GM23338 (cell line): Measurements from ENCODE around the gene CAMTA1. TPM values are rescaled to one million over a fixed set of nuclear protein-coding genes. Genes with fewer than 3 reads are reported as not detected.

ENCODE experiments used
- CREB1 ChIP-seq: fragments of 250-450 bp; sonication (Bioruptor Pico); IDR thresholded peaks from 2 replicates; pipeline ENCODE4 v1.5.0; 2020; ENCODE audit warnings: low read depth, mild to moderate bottlenecking, moderate library complexity
- EZH2 ChIP-seq: fragments of 200-600 bp; sonication (generic); IDR thresholded peaks from one replicate; pipeline ENCODE4 v1.8.0; 2017; ENCODE audit warnings: antibody characterized with exemption, mild to moderate bottlenecking, low read depth; ENCODE audit not compliant: unreplicated experiment
- EZH2phosphoT487 ChIP-seq: fragments of 200-600 bp; sonication (generic); IDR thresholded peaks from one replicate; pipeline ENCODE4 v1.8.1; 2018; ENCODE audit warnings: antibody characterized with exemption; ENCODE audit not compliant: unreplicated experiment
- JUNB ChIP-seq: IDR thresholded peaks from one replicate; pipeline ENCODE4 v1.6.1; 2016; ENCODE audit warnings: antibody characterized with exemption; ENCODE audit not compliant: unreplicated experiment
- NANOG ChIP-seq: IDR thresholded peaks from 2 replicates; pipeline ENCODE4 v1.6.1; 2016; ENCODE audit warnings: antibody characterized with exemption, borderline replicate concordance
- STAT1 ChIP-seq: IDR thresholded peaks from one replicate; pipeline ENCODE4 v1.6.1; 2016; ENCODE audit warnings: antibody characterized with exemption; ENCODE audit not compliant: unreplicated experiment
- ZNF114 ChIP-seq: fragments of 250-450 bp; sonication (Bioruptor Pico); IDR thresholded peaks from 2 replicates; pipeline ENCODE4 v1.5.0; 2020; ENCODE audit warnings: mild to moderate bottlenecking, moderate library complexity
- ZNF331 ChIP-seq: fragments of 250-450 bp; sonication (Bioruptor Pico); IDR thresholded peaks from 2 replicates; pipeline ENCODE4 v1.5.0; 2020; ENCODE audit warnings: low read depth, mild to moderate bottlenecking, moderate library complexity
- polyA plus RNA-seq: library from polyadenylated mRNA; unstranded; fragments of >200 nt; fragmentation: Nextera tagmentation; extraction: Ambion mirVana; gene quantifications from 2 replicates; pipeline ENCODE4 v1.2.1, GENCODE V29; 2016
- total RNA-seq: library from RNA; depleted of rRNA; stranded (reverse); fragments of >200 nt; shearing (Covaris generic); gene quantifications from 2 replicates; pipeline ENCODE4 v1.2.3, GENCODE V29; 2014
- TF ChIP-seq, protein P1 (sequence below): fragments of 250-450 bp; sonication (Bioruptor Pico); IDR thresholded peaks from 2 replicates; pipeline ENCODE4 v1.5.0; 2020; ENCODE audit warnings: mild to moderate bottlenecking, moderate library complexity
- TF ChIP-seq, protein P2 (sequence below): IDR thresholded peaks from 2 replicates; pipeline ENCODE4 v1.6.1; 2016; ENCODE audit warnings: antibody characterized with exemption

The CAMTA1 gene
- total and polyA plus RNA-seq, 2 experiments from 2014 or later, result 115 to 519 TPM

DNA sequence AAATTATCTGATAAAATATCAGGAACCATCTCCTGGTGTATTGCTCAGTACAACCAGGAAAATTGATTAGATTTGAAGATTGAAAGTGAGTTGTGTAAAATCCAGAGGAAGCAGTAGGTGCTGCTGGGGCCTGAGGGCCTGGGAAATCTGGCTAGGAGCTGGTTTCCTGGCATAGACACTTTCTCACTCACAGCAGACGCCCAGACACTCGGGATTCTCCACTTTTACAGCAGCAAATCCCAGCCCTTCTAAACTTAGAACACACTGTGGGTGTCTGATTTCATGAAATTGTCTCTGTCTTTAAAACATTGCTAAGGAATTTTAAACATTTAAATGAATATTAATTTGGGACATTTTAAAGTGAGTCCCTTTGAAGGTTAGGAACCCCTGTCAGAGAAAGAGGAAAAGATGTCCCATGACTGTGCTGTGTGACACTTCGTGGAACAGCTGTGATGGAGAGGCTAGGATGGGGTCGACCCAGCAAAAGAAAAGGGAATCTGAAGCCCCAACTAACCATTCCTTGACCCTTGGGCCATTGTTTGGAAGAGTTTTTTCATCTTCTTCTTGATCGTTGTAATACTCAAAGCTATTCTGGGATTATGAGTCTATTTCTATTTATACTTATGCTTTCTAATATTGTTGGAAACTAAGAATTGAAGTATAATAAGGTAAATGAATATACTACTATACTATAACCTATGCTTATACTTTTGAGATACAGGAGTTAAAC, 936.9 kb downstream of the CAMTA1 start (continued):
- TF ChIP-seq, protein P1, sequence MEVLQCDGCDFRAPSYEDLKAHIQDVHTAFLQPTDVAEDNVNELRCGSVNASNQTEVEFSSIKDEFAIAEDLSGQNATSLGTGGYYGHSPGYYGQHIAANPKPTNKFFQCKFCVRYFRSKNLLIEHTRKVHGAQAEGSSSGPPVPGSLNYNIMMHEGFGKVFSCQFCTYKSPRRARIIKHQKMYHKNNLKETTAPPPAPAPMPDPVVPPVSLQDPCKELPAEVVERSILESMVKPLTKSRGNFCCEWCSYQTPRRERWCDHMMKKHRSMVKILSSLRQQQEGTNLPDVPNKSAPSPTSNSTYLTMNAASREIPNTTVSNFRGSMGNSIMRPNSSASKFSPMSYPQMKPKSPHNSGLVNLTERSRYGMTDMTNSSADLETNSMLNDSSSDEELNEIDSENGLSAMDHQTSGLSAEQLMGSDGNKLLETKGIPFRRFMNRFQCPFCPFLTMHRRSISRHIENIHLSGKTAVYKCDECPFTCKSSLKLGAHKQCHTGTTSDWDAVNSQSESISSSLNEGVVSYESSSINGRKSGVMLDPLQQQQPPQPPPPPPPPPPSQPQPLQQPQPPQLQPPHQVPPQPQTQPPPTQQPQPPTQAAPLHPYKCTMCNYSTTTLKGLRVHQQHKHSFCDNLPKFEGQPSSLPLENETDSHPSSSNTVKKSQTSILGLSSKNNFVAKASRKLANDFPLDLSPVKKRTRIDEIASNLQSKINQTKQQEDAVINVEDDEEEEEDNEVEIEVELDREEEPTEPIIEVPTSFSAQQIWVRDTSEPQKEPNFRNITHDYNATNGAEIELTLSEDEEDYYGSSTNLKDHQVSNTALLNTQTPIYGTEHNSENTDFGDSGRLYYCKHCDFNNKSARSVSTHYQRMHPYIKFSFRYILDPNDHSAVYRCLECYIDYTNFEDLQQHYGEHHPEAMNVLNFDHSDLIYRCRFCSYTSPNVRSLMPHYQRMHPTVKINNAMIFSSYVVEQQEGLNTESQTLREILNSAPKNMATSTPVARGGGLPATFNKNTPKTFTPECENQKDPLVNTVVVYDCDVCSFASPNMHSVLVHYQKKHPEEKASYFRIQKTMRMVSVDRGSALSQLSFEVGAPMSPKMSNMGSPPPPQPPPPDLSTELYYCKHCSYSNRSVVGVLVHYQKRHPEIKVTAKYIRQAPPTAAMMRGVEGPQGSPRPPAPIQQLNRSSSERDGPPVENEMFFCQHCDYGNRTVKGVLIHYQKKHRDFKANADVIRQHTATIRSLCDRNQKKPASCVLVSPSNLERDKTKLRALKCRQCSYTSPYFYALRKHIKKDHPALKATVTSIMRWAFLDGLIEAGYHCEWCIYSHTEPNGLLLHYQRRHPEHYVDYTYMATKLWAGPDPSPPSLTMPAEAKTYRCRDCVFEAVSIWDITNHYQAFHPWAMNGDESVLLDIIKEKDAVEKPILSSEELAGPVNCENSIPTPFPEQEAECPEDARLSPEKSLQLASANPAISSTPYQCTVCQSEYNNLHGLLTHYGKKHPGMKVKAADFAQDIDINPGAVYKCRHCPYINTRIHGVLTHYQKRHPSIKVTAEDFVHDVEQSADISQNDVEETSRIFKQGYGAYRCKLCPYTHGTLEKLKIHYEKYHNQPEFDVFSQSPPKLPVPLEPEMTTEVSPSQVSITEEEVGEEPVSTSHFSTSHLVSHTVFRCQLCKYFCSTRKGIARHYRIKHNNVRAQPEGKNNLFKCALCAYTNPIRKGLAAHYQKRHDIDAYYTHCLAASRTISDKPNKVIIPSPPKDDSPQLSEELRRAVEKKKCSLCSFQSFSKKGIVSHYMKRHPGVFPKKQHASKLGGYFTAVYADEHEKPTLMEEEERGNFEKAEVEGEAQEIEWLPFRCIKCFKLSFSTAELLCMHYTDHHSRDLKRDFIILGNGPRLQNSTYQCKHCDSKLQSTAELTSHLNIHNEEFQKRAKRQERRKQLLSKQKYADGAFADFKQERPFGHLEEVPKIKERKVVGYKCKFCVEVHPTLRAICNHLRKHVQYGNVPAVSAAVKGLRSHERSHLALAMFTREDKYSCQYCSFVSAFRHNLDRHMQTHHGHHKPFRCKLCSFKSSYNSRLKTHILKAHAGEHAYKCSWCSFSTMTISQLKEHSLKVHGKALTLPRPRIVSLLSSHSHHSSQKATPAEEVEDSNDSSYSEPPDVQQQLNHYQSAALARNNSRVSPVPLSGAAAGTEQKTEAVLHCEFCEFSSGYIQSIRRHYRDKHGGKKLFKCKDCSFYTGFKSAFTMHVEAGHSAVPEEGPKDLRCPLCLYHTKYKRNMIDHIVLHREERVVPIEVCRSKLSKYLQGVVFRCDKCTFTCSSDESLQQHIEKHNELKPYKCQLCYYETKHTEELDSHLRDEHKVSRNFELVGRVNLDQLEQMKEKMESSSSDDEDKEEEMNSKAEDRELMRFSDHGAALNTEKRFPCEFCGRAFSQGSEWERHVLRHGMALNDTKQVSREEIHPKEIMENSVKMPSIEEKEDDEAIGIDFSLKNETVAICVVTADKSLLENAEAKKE (CRISPR knock-in tag), result no peak
- TF ChIP-seq CREB1, result no peak
- no peak for TF ChIP-seq STAT1
- TF ChIP-seq EZH2phosphoT487, result no peak
- TF ChIP-seq ZNF114 (CRISPR knock-in tag), result no peak
- no peak for TF ChIP-seq JUNB
- TF ChIP-seq, protein P2, sequence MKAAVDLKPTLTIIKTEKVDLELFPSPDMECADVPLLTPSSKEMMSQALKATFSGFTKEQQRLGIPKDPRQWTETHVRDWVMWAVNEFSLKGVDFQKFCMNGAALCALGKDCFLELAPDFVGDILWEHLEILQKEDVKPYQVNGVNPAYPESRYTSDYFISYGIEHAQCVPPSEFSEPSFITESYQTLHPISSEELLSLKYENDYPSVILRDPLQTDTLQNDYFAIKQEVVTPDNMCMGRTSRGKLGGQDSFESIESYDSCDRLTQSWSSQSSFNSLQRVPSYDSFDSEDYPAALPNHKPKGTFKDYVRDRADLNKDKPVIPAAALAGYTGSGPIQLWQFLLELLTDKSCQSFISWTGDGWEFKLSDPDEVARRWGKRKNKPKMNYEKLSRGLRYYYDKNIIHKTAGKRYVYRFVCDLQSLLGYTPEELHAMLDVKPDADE, result no peak
- no peak for TF ChIP-seq NANOG
- TF ChIP-seq ZNF331 (CRISPR knock-in tag), result no peak
- no peak for TF ChIP-seq EZH2
